Activated CD8-positive, alpha-beta T cell treated with anti-CD3 and anti-CD28 coated beads for 36 hours (primary cell): Measurements from ENCODE around the gene SPATA6. TPM values are rescaled to one million over a fixed set of nuclear protein-coding genes. Genes with fewer than 3 reads are reported as not detected.
"Not testable (repeated sequence)": the region's sequence is repeated elsewhere in the genome, so short reads cannot be mapped to it uniquely, and the experiment has no call there.

Source experiments
- ATAC-seq: fragments of 200-7000 bp; cut with Tn5 transposase; one replicate; pipeline ENCODE4 v1.10.0; 2021; ENCODE audit warnings: mild to moderate bottlenecking, moderate library complexity
- CTCF ChIA-PET: fragments of 350-600 bp; sonication (Branson Sonifier 250); formaldehyde crosslinking; loops from one replicate; lab custom pipeline; 2021; ENCODE audit warnings: antibody characterized with exemption; lab: Charles Lee
- POLR2A ChIA-PET: fragments of 350-600 bp; sonication (Branson Sonifier 250); formaldehyde crosslinking; loops from one replicate; lab custom pipeline; 2021; ENCODE audit warnings: antibody characterized with exemption; lab: Charles Lee
- DNase-seq: peaks from one replicate; pipeline ENCODE4 v3.0.0-alpha.2; 2020
- H3K27ac Mint-ChIP-seq: one replicate; pipeline ENCODE4 v1.8.0; 2021; ENCODE audit warnings: mild to moderate bottlenecking, mixed read lengths
- H3K27me3 Mint-ChIP-seq: one replicate; pipeline ENCODE4 v1.8.0; 2021; ENCODE audit warnings: mixed read lengths
- H3K36me3 Mint-ChIP-seq: one replicate; pipeline ENCODE4 v1.8.0; 2021; ENCODE audit warnings: low read depth, mixed read lengths
- H3K4me1 Mint-ChIP-seq: one replicate; pipeline ENCODE4 v1.8.0; 2021; ENCODE audit warnings: low read depth, mixed read lengths
- H3K4me3 Mint-ChIP-seq: one replicate; pipeline ENCODE4 v1.8.0; 2021; ENCODE audit warnings: mild to moderate bottlenecking, moderate library complexity, mixed read lengths
- H3K9me3 Mint-ChIP-seq: one replicate; pipeline ENCODE4 v1.8.0; 2021; ENCODE audit warnings: mixed read lengths
- CTCF ChIP-seq: fragments of 200-600 bp; IDR thresholded peaks from one replicate; pipeline ENCODE4 v1.8.0; 2022; ENCODE audit warnings: antibody characterized with exemption, mild to moderate bottlenecking
- intact Hi-C: fragments of 100-400 bp; cut with micrococcal nuclease; formaldehyde crosslinking; loops from one replicate; pipeline ENCODE4 v1.10.0; 2022
- total RNA-seq, 2 experiments: library from RNA; stranded (reverse); gene quantifications; one replicate each; pipeline ENCODE4 v1.2.3, GENCODE V29; 2021

SPATA6 gene
- total RNA-seq, 2 experiments from 2014 or later, result 1.4 to 1.7 TPM

- no peak overlapping the region for H3K4me3 Mint-ChIP-seq
- H3K27ac Mint-ChIP-seq, result no peak overlapping the region
- no peak for ATAC-seq
- ChIA-PET CTCF (no interaction called here), POLR2A (no interaction called here)
- intact Hi-C loops, result no loop called here
- DNase-seq, result no peak
- H3K27me3 Mint-ChIP-seq, result no peaks in the 10 kb centered on the region
- peaks cover 4% of the 10 kb centered on the region for H3K36me3 Mint-ChIP-seq
- H3K4me1 Mint-ChIP-seq, result no peaks in the 10 kb centered on the region
- peaks cover 3% of the 10 kb centered on the region for H3K9me3 Mint-ChIP-seq
- TF ChIP-seq CTCF, result no peak
These were observed 32.6 kb downstream of the SPATA6 start for GRCh38 chr1:48439380-48439779.

- H3K4me3 Mint-ChIP-seq, POLR2A ChIA-PET, H3K4me1 Mint-ChIP-seq, CTCF ChIA-PET, H3K27ac Mint-ChIP-seq, H3K9me3 Mint-ChIP-seq, intact Hi-C loops, DNase-seq, ATAC-seq, H3K27me3 Mint-ChIP-seq, H3K36me3 Mint-ChIP-seq: not testable (repeated sequence)
These were observed 34.6 kb downstream of the SPATA6 start for GRCh38 chr1:48437379-48437778.

GRCh38 chr1:48435312-48436002 is 36.5 kb downstream of the SPATA6 start:
- H3K36me3 Mint-ChIP-seq, CTCF ChIA-PET, H3K4me1 Mint-ChIP-seq, H3K27me3 Mint-ChIP-seq, H3K9me3 Mint-ChIP-seq, intact Hi-C loops, ATAC-seq, POLR2A ChIA-PET, H3K27ac Mint-ChIP-seq, H3K4me3 Mint-ChIP-seq, DNase-seq: not testable (repeated sequence)

GRCh38 chr1:48430832-48431231 is 41.2 kb downstream of the SPATA6 start:
- ATAC-seq (no peak), DNase-seq (no peak)
- H3K4me3 Mint-ChIP-seq, result no peak overlapping the region
- H3K27me3 Mint-ChIP-seq, result peaks cover 1% of the 10 kb centered on the region
- H3K9me3 Mint-ChIP-seq, result peaks cover 3% of the 10 kb centered on the region
- no peaks in the 10 kb centered on the region for H3K4me1 Mint-ChIP-seq
- no peak for TF ChIP-seq CTCF
- POLR2A ChIA-PET, result no interaction called here
- CTCF ChIA-PET, result no interaction called here
- no peaks in the 10 kb centered on the region for H3K36me3 Mint-ChIP-seq
- H3K27ac Mint-ChIP-seq, result no peak overlapping the region
- intact Hi-C loops, result no loop called here

GRCh38 chr1:48422009-48422408 is 50.0 kb downstream of the SPATA6 start:
- ATAC-seq (no peak), DNase-seq (no peak)
- Mint-ChIP-seq H3K27me3 (no peaks in the 10 kb centered on the region), H3K9me3 (no peaks in the 10 kb centered on the region), H3K4me1 (no peaks in the 10 kb centered on the region), H3K4me3 (no peak overlapping the region), H3K27ac (no peak overlapping the region), H3K36me3 (no peaks in the 10 kb centered on the region)
- ChIA-PET POLR2A (no interaction called here), CTCF (no interaction called here)
- TF ChIP-seq CTCF, result no peak
- intact Hi-C loops, result no loop called here

- DNase-seq, result no peak
- Mint-ChIP-seq H3K27ac (no peak overlapping the region), H3K36me3 (no peaks in the 10 kb centered on the region), H3K4me3 (no peak overlapping the region), H3K9me3 (no peaks in the 10 kb centered on the region), H3K27me3 (peaks cover 5% of the 10 kb centered on the region), H3K4me1 (no peaks in the 10 kb centered on the region)
- CTCF ChIA-PET, result no interaction called here
- ATAC-seq, result no peak
- TF ChIP-seq CTCF, result no peak
- intact Hi-C loops, result no loop called here
- POLR2A ChIA-PET, result no interaction called here
These were observed 53.3 kb downstream of the SPATA6 start for GRCh38 chr1:48418742-48419141.
